ENCODE measurements around the gene WNT7A. TPM values are rescaled to one million over a fixed set of nuclear protein-coding genes. Genes with fewer than 3 reads are reported as not detected.
A peak's percentile ranks its signal among the peaks of the same experiment; 100 is the strongest.

Gene WNT7A
- total and polyA plus RNA-seq, 8 donors, result 0.35 TPM; not detected in 7

GRCh38 chr3:13887495-13888300 lies 7.8 kb upstream of the WNT7A start:
- no peak for TF ChIP-seq POLR2AphosphoS5 (IDR thresholded peaks at IDR 0.05)
- TF ChIP-seq EP300 (IDR thresholded peaks at IDR 0.05), result no peak
- TF ChIP-seq, protein P1, sequence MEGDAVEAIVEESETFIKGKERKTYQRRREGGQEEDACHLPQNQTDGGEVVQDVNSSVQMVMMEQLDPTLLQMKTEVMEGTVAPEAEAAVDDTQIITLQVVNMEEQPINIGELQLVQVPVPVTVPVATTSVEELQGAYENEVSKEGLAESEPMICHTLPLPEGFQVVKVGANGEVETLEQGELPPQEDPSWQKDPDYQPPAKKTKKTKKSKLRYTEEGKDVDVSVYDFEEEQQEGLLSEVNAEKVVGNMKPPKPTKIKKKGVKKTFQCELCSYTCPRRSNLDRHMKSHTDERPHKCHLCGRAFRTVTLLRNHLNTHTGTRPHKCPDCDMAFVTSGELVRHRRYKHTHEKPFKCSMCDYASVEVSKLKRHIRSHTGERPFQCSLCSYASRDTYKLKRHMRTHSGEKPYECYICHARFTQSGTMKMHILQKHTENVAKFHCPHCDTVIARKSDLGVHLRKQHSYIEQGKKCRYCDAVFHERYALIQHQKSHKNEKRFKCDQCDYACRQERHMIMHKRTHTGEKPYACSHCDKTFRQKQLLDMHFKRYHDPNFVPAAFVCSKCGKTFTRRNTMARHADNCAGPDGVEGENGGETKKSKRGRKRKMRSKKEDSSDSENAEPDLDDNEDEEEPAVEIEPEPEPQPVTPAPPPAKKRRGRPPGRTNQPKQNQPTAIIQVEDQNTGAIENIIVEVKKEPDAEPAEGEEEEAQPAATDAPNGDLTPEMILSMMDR (IDR thresholded peaks at IDR 0.05), result no peak
- no peak for TF ChIP-seq POLR2A (IDR thresholded peaks at IDR 0.05)
- H3K4me3 ChIP-seq, result no peak overlapping the region
- no peaks in the 10 kb centered on the region for H3K4me1 ChIP-seq
- DNase-seq, result no peak
- peaks cover 0 to 1% (median under 1%) of the 10 kb centered on the region in 4 donors for H3K9me3 ChIP-seq
- H3K27ac ChIP-seq, result no peak overlapping the region
- intact Hi-C loops (cut with DNase I; ENCODE audit: low total_unique reads), result loop anchor here (10.0 kb wide), 1 partner anchor 233 kb away; no protein-coding TSS in a partner anchor
- no peaks in the 10 kb centered on the region for H3K36me3 ChIP-seq
- 58 to 68% (median 67%) methylated on average over 6 of the region's 6 CpGs for WGBS, 5 donors
- peaks cover 0 to 14% (median 0%) of the 10 kb centered on the region in 3 donors for H3K27me3 ChIP-seq

GRCh38 chr3:13886593-13887129 lies 6.8 kb upstream of the WNT7A start:
- Histone ChIP-seq H3K27ac (no peak overlapping the region), H3K4me3 (no peak overlapping the region), H3K4me1 (no peaks in the 10 kb centered on the region), H3K27me3 (peaks cover 0 to 24% (median 10%) of the 10 kb centered on the region in 3 donors), H3K9me3 (peaks cover 0 to 12% (median 5%) of the 10 kb centered on the region in 4 donors), H3K36me3 (no peaks in the 10 kb centered on the region)
- TF ChIP-seq POLR2AphosphoS5 (IDR thresholded peaks at IDR 0.05) (no peak), EP300 (IDR thresholded peaks at IDR 0.05) (no peak), POLR2A (IDR thresholded peaks at IDR 0.05) (no peak)
- TF ChIP-seq, protein P1 (IDR thresholded peaks at IDR 0.05), result no peak
- WGBS, 5 donors, result 72 to 91% (median 79%) methylated on average over 4 of the region's 4 CpGs
- intact Hi-C loops (cut with DNase I; ENCODE audit: low total_unique reads), result loop anchor here (10.0 kb wide), 1 partner anchor 232 kb away; no protein-coding TSS in a partner anchor
- no peak for DNase-seq

DNA sequence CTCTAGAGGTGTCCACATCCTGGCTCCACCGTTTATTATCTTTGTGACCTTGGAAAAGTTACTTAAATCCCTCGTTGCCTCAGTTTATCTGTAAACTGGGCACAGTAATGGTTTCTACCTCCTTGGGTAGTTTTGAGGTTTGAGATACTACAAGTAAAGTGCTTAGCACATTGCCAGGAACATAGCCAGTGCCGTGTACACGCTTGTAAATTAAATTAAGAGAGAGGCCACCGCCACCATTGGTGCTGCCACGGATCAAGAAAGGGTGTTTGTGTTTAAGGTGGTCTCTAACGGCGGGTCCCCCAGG lies 5.8 kb upstream of the WNT7A start:
- Histone ChIP-seq H3K27me3 (peaks cover 4 to 34% (median 18%) of the 10 kb centered on the region in 3 donors), H3K27ac (no peak overlapping the region), H3K9me3 (peaks cover 0 to 12% (median 5%) of the 10 kb centered on the region in 4 donors), H3K4me1 (peaks cover under 1 to 4% (median 3%) of the 10 kb centered on the region in 4 donors), H3K36me3 (no peaks in the 10 kb centered on the region), H3K4me3 (no peak overlapping the region)
- WGBS, 5 donors, result 35 to 48% (median 41%) methylated on average over 8 of the region's 8 CpGs
- intact Hi-C loops (cut with DNase I; ENCODE audit: low total_unique reads), result loop anchor here (10.0 kb wide), 1 partner anchor 231 kb away; no protein-coding TSS in a partner anchor
- DNase-seq, result no peak
- TF ChIP-seq, protein P1 (IDR thresholded peaks at IDR 0.05), result peak in 1 of 7 experiments; percentile 8
- no peak for TF ChIP-seq EP300 (IDR thresholded peaks at IDR 0.05)
- no peak for TF ChIP-seq POLR2A (IDR thresholded peaks at IDR 0.05)
- no peak for TF ChIP-seq POLR2AphosphoS5 (IDR thresholded peaks at IDR 0.05)

DNA sequence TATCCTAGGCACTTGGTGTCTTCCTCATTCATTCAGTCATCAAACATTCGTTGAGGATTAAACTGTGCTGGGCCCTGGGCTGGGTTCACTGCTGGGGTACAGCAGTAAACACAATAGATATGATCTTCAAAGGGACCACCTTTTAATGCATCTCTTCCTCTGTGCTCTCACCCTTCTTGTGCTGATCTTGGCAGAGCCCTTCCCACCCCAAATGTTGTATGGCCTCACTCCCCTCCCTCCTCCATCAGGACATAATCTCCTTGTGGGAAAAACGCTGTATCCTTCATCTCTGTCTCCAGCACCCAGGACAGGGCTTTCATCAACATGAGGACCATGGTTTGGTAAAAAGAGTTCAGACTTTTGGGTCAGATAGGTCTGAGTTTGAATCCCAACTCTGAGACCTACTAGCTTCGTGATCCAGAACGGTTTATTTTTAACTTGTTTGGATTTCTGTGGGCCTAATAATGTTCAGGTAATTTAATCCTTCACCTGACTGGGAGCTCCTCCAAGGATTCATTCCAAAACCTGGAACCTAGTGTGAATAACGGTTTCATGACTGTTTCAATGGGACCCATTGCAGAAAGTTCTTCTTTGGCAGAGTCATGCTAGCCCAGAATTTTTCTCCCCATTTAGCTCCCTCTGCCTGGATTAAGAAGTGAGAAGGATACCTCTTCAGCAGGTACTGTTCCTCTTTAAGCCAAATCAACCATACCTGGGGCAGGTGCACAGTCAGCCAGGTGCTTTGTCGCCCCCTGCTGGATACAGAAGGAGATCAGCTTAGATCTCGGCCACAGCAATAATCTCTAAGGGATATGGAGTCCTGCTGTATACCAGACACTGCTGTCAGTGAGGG lies 5.2 kb upstream of the WNT7A start:
- Histone ChIP-seq H3K9me3 (peaks cover 0 to 12% (median 5%) of the 10 kb centered on the region in 4 donors), H3K4me1 (peaks cover 6 to 9% (median 9%) of the 10 kb centered on the region in 4 donors), H3K27me3 (peaks cover 8 to 40% (median 24%) of the 10 kb centered on the region in 3 donors), H3K27ac (no peak overlapping the region), H3K36me3 (no peaks in the 10 kb centered on the region), H3K4me3 (no peak overlapping the region)
- peak; percentile 68 to 83 for DNase-seq
- no peak for TF ChIP-seq EP300 (IDR thresholded peaks at IDR 0.05)
- no peak for TF ChIP-seq POLR2A (IDR thresholded peaks at IDR 0.05)
- no peak for TF ChIP-seq POLR2AphosphoS5 (IDR thresholded peaks at IDR 0.05)
- TF ChIP-seq, protein P1 (IDR thresholded peaks at IDR 0.05), result peak in 5 of 7 experiments; percentile 25 to 59 (median 46)
- 16 to 24% (median 20%) methylated on average over 7 of the region's 7 CpGs for WGBS, 5 donors
- intact Hi-C loops (cut with DNase I; ENCODE audit: low total_unique reads), result loop anchor here (10.0 kb wide), 1 partner anchor 230 kb away; no protein-coding TSS in a partner anchor

All from stomach (tissue), 9 donors.